Muscle layer of duodenum (tissue), 2 donors: ENCODE data around the gene SLC19A1.

Experiments
- H3K27ac ChIP-seq: one replicate; pipeline ENCODE4 v1.7.0; 2013; ENCODE audit warnings: mild to moderate bottlenecking, low read length
- H3K27me3 ChIP-seq: one replicate; pipeline ENCODE4 v1.7.0; 2013; ENCODE audit warnings: low read depth, mild to moderate bottlenecking, control low read depth, low read length
- H3K36me3 ChIP-seq, 2 donors: one replicate each; pipeline ENCODE4 v1.7.0; 2013; ENCODE audit warnings: low read length in 2 of 2, control low read depth in 1 of 2, mild to moderate bottlenecking in 1 of 2; ENCODE audit not compliant: insufficient read depth in 2 of 2, control insufficient read depth in 1 of 2
- H3K4me1 ChIP-seq, 2 donors: one replicate each; pipeline ENCODE4 v1.7.0; 2013; ENCODE audit warnings: low read length in 2 of 2, mild to moderate bottlenecking in 2 of 2, control low read depth in 1 of 2, moderate library complexity in 1 of 2; ENCODE audit not compliant: insufficient read depth in 2 of 2, control insufficient read depth in 1 of 2
- H3K4me3 ChIP-seq, 2 donors: one replicate each; pipeline ENCODE4 v1.7.0; 2013; ENCODE audit warnings: low read length in 2 of 2, low read depth in 1 of 2, mild to moderate bottlenecking in 1 of 2
- H3K9me3 ChIP-seq, 2 donors: one replicate each; pipeline ENCODE4 v1.7.0; 2013; ENCODE audit warnings: low read length in 2 of 2, control low read depth in 1 of 2, mild to moderate bottlenecking in 1 of 2; ENCODE audit not compliant: control insufficient read depth in 1 of 2
- donor health status: healthy.

Gene SLC19A1

DNA sequence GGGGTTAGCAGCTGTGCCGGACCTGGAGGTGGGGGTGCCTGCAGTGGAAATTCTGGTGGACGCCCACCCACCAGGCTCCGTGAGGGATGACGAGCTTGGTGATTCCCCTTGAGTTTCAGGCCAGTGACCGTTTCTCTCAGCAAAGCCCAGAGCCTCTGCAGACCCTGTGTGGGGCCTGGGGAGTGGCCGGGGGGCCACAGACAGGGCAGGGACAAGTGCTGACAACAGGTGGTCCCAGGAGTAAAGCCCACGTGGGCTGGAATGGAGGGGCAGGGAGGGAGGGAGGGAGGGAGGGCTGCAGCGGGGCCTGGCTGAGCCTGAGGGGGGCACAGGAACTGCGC lies 84.4 kb downstream of the SLC19A1 start:
- H3K4me1 ChIP-seq = peaks cover 0 to 19% of the 10 kb centered on the region in 2 donors
- no peaks in the 10 kb centered on the region for H3K27me3 ChIP-seq
- no peak overlapping the region for H3K27ac ChIP-seq
- peaks cover 0 to 4% of the 10 kb centered on the region in 2 donors for H3K36me3 ChIP-seq
- no peaks in the 10 kb centered on the region for H3K9me3 ChIP-seq
- peak overlapping the region; percentile 16 to 50 for H3K4me3 ChIP-seq

DNA sequence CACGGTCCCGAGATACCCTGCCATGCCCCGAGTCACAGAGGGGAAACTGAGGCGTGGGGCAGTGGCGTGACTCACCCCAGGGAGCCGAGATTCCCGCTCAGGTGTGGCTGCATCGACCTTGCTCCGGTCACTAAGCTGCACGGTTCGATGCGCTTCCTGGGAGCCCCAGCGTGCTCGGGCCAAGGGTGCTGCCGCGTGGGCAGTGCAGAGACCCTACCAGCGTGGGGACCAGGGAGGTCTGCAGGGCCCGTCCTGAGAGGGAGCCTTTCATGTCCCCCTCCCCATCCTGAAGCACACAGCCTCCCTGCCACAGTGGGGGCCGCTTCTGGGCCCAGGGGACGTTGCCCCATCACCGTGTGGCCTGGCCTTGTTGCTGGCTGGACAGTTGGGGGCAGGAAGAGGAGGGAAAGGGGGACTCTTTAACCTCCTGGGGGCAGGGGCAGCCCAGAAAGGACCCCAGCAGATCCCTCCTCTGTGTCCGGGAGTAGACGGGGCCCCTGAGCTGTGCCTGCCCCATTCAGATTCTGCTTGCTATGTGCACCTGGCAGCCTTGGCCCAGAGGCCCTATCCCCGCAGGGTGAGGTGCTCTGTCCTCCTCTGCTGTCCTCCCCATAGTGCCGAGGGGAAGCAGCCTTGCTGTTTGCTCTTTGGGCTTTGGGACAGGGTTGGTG lies 84.9 kb downstream of the SLC19A1 start:
- Histone ChIP-seq H3K27me3 (no peaks in the 10 kb centered on the region), H3K27ac (no peak overlapping the region), H3K9me3 (no peaks in the 10 kb centered on the region), H3K4me1 (peaks cover 0 to 19% of the 10 kb centered on the region in 2 donors), H3K36me3 (peaks cover 0 to 4% of the 10 kb centered on the region in 2 donors), H3K4me3 (peak overlapping the region; percentile 16 to 50)

DNA sequence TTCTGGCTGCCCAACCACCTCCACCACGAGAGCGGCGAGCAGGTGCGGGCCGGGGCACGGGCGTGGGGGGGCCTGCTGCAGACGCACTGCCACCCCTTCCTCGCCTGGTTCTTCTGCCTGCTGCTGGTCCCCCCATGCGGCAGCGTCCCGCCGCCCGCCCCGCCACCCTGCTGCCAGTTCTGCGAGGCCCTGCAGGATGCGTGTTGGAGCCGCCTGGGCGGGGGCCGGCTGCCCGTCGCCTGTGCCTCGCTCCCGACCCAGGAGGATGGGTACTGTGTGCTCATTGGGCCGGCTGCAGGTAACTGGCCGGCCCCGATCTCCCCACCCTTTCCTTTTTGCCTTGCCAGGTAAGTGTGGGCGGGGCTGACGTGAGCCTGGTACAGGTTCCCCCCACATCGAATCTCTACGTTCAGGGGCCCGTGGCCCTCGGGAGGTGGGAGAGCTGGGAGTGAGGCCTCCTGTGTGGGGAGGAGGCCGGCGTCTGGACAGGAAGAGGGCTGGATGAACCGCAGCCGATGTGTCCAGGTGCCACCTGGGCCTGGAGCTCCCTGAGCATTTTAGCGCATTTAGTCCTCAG lies 85.6 kb downstream of the SLC19A1 start:
- no peaks in the 10 kb centered on the region for H3K9me3 ChIP-seq
- H3K27ac ChIP-seq = no peak overlapping the region
- H3K4me1 ChIP-seq = peaks cover 0 to 19% of the 10 kb centered on the region in 2 donors
- H3K4me3 ChIP-seq = peak overlapping the region; percentile 16 to 50
- no peaks in the 10 kb centered on the region for H3K27me3 ChIP-seq
- peaks cover 0 to 4% of the 10 kb centered on the region in 2 donors for H3K36me3 ChIP-seq

DNA sequence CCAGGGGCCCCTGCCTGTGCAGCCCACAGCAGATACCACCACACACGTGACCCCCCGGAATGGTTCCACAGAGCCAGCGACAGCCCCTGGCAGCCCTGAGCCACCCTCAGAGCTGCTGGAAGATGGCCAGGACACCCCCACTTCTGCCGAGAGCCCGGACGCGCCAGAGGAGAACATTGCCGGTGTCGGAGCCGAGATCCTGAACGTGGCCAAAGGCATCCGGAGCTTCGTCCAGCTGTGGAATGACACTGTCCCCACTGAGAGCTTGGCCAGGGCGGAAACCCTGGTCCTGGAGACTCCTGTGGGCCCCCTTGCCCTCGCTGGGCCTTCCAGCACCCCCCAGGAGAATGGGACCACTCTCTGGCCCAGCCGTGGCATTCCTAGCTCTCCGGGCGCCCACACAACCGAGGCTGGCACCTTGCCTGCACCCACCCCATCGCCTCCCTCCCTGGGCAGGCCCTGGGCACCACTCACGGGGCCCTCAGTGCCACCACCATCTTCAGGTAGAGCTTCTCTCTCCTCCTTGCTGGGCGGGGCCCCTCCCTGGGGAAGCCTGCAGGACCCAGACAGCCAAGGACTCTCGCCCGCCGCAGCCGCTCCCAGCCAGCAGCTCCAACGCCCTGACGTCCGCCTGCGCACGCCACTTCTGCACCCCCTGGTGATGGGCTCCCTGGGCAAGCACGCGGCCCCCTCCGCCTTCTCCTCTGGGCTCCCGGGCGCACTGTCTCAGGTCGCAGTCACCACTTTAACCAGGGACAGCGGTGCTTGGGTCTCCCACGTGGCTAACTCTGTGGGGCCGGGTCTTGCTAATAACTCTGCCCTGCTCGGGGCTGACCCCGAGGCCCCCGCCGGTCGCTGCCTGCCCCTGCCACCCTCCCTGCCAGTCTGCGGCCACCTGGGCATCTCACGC lies 86.3 kb downstream of the SLC19A1 start:
- H3K4me1 ChIP-seq = peaks cover 0 to 19% of the 10 kb centered on the region in 2 donors
- no peaks in the 10 kb centered on the region for H3K36me3 ChIP-seq
- peak overlapping the region; percentile 28 to 50 for H3K4me3 ChIP-seq
- H3K27me3 ChIP-seq = no peaks in the 10 kb centered on the region
- no peaks in the 10 kb centered on the region for H3K9me3 ChIP-seq
- H3K27ac ChIP-seq = no peak overlapping the region

DNA sequence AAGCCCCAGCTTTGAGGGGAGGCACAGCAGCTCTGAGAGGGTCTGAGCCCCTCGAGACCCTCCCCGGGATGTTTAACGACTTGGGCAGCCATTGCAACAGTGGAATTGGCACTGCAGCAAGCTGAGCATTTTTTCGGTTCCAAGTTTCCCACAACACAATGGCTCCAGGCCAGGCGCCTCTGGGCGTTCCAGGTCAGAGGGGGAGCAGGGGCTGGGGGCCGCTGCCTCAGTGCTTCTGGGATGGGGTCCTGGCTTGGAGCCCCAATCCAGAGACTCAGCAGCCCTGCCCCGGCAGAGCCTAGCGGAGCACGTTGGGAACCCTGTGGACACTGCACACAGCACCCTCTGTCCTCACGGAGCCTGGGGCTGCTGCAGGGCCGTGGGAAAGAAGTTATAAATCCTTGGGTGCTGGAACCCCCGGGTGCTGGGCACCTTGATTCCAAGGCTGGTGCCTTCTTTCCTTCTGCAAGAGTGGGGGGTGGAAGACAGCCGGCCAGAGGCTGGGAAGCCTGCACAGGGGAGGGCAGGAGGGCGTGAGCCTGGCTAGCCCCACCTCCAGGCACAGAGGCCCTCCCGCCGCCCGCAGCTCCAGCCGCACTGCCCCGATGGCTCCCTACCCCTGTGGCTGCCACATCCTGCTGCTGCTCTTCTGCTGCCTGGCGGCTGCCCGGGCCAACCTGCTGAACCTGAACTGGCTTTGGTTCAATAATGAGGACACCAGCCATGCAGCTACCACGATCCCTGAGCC lies 87.1 kb downstream of the SLC19A1 start:
- H3K27ac ChIP-seq = no peak overlapping the region
- no peaks in the 10 kb centered on the region for H3K27me3 ChIP-seq
- H3K4me3 ChIP-seq = peak overlapping the region; percentile 28 to 50
- no peaks in the 10 kb centered on the region for H3K36me3 ChIP-seq
- H3K9me3 ChIP-seq = no peaks in the 10 kb centered on the region
- H3K4me1 ChIP-seq = peaks cover 0 to 19% of the 10 kb centered on the region in 2 donors

DNA sequence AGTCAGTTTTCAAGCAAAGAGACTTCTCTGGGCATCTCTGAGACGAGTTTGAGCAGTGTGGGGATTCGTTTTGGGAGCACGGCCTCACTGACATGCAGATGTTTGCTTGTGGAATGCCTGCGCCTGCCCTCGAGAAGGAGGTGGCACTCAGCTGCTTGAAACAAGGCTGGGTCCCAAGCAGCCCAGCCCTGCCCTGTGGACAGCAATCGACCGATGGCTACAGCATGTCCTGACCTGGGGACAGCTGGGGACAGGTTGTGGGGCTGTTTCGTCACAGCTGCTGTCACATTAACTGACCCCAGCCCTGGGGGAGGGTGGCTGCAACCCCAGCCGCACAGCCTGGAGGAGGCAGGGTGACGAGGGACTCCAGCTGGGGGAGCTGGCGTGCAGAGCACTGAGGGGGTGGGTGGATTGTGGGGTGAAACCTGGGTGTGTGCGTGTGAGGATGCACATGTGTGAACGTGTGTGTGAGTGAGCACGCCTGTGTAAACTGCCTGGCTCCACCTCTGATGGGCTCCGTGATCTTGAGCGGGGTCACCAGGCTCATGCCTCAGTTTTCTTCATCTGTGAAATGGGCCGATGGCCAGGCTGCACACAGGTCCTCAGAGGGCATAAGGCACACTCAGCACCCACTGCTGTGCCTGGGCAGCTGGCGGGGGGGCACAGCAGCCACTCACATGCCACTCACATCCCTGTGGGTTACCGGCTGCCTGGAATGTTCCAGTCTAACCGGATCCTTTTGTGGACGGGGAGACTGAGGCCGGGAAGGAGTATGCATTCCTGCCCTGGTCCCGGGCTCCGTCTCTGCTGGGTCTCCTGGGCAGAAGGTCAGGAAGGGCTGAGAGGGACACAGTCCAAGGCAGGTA lies 87.9 kb downstream of the SLC19A1 start:
- Histone ChIP-seq H3K9me3 (no peaks in the 10 kb centered on the region), H3K4me1 (peaks cover 0 to 19% of the 10 kb centered on the region in 2 donors), H3K36me3 (no peaks in the 10 kb centered on the region), H3K27me3 (no peaks in the 10 kb centered on the region), H3K27ac (no peak overlapping the region), H3K4me3 (no peak overlapping the region)

DNA sequence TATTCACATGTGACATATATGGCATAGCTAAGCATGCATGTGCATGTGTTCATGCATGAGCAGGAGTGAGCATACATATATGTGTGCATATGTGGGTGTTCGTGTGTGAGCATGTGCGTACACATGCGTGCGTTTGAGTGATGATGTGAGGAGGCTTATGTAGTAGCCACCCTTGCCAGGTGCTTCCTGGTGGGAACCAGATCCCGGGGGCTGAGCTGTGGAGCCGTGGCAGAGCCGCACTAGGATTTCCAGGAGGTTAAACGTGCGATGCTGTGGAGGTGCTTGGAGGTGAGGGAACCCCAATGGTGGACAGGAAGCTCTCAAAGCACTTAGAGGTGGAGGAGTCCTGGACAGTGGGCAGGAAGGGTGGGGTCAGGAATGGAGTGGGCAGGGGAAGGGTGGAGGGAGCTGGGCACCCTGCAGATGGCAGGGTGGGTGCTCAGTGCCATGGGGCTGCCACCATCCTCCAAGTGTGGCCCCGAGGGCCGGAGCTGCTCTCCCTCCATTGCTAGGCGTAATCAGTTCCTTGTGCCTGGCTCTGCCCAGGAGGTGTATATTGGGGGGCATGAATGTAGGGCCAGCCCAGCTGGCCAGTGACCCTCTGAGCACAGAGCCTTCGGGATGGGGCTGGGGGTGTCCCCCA lies 88.8 kb downstream of the SLC19A1 start:
- Histone ChIP-seq H3K27me3 (no peaks in the 10 kb centered on the region), H3K4me1 (peaks cover 0 to 19% of the 10 kb centered on the region in 2 donors), H3K4me3 (no peak overlapping the region), H3K27ac (no peak overlapping the region), H3K36me3 (no peaks in the 10 kb centered on the region), H3K9me3 (no peaks in the 10 kb centered on the region)

DNA sequence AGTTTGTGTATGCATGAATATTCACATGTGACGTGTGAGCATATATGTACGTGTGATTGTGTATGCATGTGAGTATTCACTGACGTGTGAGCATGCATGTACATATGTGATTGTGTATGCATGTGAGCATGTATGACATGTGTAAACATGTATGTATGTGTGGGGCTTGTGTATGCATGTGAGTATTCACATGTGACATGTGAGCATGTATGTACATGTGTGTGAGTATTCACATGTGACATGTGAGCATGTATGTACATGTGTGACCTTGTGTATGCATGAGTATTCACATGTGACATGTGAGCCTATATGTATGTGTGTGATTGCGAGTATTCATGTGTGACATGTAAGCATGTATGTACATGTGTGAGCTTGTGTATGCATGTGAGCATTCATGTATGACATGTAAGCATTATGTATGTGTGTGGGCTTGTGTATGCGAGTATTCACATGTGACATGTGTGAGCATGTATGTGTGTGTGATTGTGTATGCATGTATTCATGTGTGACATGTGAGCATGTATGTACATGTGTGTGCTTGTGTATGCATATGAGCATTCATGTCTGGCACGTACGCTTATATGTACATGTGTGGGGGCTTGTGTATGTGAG lies 89.4 kb downstream of the SLC19A1 start:
- Histone ChIP-seq H3K27ac (no peak overlapping the region), H3K4me1 (peaks cover 0 to 19% of the 10 kb centered on the region in 2 donors), H3K4me3 (no peak overlapping the region), H3K27me3 (no peaks in the 10 kb centered on the region), H3K9me3 (no peaks in the 10 kb centered on the region), H3K36me3 (no peaks in the 10 kb centered on the region)

DNA sequence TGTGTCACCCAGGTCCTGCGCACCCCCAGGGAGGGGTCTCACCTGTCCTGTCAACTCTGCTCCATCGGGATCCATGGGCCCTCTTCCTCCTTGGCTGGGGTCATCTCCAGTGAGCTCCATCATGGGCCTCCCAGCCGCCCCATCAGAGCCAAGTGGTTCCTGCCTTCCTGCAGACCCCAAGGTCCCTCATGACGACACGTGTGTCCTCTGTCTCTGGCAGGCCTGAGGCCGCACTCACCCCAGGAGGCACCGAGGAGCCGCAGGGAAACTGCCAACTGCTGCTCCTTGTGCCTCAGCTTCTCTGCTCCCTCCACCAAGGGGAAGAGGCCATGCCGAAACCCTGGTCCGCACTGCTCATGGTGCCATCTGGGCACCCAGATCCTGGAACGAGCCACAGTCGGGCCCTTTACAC lies 90.5 kb downstream of the SLC19A1 start:
- Histone ChIP-seq H3K36me3 (no peaks in the 10 kb centered on the region), H3K4me1 (peaks cover 0 to 19% of the 10 kb centered on the region in 2 donors), H3K27me3 (no peaks in the 10 kb centered on the region), H3K4me3 (no peak overlapping the region), H3K9me3 (peaks cover 0 to 2% of the 10 kb centered on the region in 2 donors), H3K27ac (no peak overlapping the region)
